Central memory CD8-positive, alpha-beta T cell (primary cell): ENCODE measurements around the gene DNAI1.

Experiments
- ATAC-seq: fragments of 150-1000 bp; cut with Tn5 transposase; replicated peaks from 2 replicates; pipeline ENCODE4 v1.10.0; 2022; ENCODE audit warnings: mild to moderate bottlenecking, moderate FRiP score, moderate number of reproducible peaks; ENCODE audit not compliant: poor library complexity, severe bottlenecking; ENCODE audit errors: extremely low read depth
- DNase-seq, 2 donors: peaks; one replicate each; pipeline ENCODE4 v3.0.0; 2021; ENCODE audit warnings: low spot score in 2 of 2
- H3K27ac Mint-ChIP-seq: one replicate; pipeline ENCODE4 v1.8.0; 2022; ENCODE audit warnings: low read depth, mild to moderate bottlenecking, moderate library complexity, mixed read lengths
- H3K27me3 Mint-ChIP-seq: one replicate; pipeline ENCODE4 v1.8.0; 2022; ENCODE audit warnings: mixed read lengths
- H3K36me3 Mint-ChIP-seq: one replicate; pipeline ENCODE4 v1.8.0; 2022; ENCODE audit warnings: mild to moderate bottlenecking, moderate library complexity, mixed read lengths; ENCODE audit not compliant: insufficient read depth
- H3K4me1 Mint-ChIP-seq: one replicate; pipeline ENCODE4 v1.8.0; 2022; ENCODE audit warnings: mixed read lengths
- H3K4me3 Mint-ChIP-seq: one replicate; pipeline ENCODE4 v1.8.0; 2022; ENCODE audit warnings: mild to moderate bottlenecking, moderate library complexity, mixed read lengths
- H3K9me3 Mint-ChIP-seq: one replicate; pipeline ENCODE4 v1.8.0; 2022; ENCODE audit warnings: mixed read lengths

The DNAI1 gene

GRCh38 chr9:34546102-34546833 lies 87.7 kb downstream of the DNAI1 start:
- Mint-ChIP-seq H3K4me3 (no peak overlapping the region), H3K4me1 (no peaks in the 10 kb centered on the region), H3K27me3 (peaks cover 28% of the 10 kb centered on the region), H3K27ac (no peak overlapping the region), H3K36me3 (no peaks in the 10 kb centered on the region), H3K9me3 (no peaks in the 10 kb centered on the region)
- ATAC-seq (no peak), DNase-seq (no peak)

GRCh38 chr9:34546834-34547827 lies 88.5 kb downstream of the DNAI1 start:
- H3K4me3 Mint-ChIP-seq = no peak overlapping the region
- no peaks in the 10 kb centered on the region for H3K36me3 Mint-ChIP-seq
- H3K9me3 Mint-ChIP-seq = no peaks in the 10 kb centered on the region
- H3K27ac Mint-ChIP-seq = no peak overlapping the region
- no peaks in the 10 kb centered on the region for H3K4me1 Mint-ChIP-seq
- peaks cover 28% of the 10 kb centered on the region for H3K27me3 Mint-ChIP-seq
- ATAC-seq (no peak), DNase-seq (no peak)

GRCh38 chr9:34547960-34548611 lies 89.5 kb downstream of the DNAI1 start:
- Mint-ChIP-seq H3K9me3 (no peaks in the 10 kb centered on the region), H3K4me1 (no peaks in the 10 kb centered on the region), H3K4me3 (no peak overlapping the region), H3K27me3 (peaks cover 35% of the 10 kb centered on the region), H3K27ac (no peak overlapping the region), H3K36me3 (no peaks in the 10 kb centered on the region)
- no peak for ATAC-seq
- DNase-seq = no peak

GRCh38 chr9:34549407-34549732 lies 90.8 kb downstream of the DNAI1 start:
- Mint-ChIP-seq H3K4me1 (no peaks in the 10 kb centered on the region), H3K27ac (no peak overlapping the region), H3K36me3 (no peaks in the 10 kb centered on the region), H3K9me3 (no peaks in the 10 kb centered on the region), H3K27me3 (peaks cover 38% of the 10 kb centered on the region), H3K4me3 (no peak overlapping the region)
- no peak for DNase-seq
- no peak for ATAC-seq

- H3K27me3 Mint-ChIP-seq = peaks cover 46% of the 10 kb centered on the region
- ATAC-seq (no peak), DNase-seq (no peak)
- no peak overlapping the region for H3K27ac Mint-ChIP-seq
- H3K36me3 Mint-ChIP-seq = no peaks in the 10 kb centered on the region
- H3K9me3 Mint-ChIP-seq = no peaks in the 10 kb centered on the region
- no peaks in the 10 kb centered on the region for H3K4me1 Mint-ChIP-seq
- no peak overlapping the region for H3K4me3 Mint-ChIP-seq
Observed at GRCh38 chr9:34550016-34550680, 91.5 kb downstream of the DNAI1 start.

GRCh38 chr9:34550681-34551270 lies 92.2 kb downstream of the DNAI1 start:
- Mint-ChIP-seq H3K27ac (no peak overlapping the region), H3K36me3 (no peaks in the 10 kb centered on the region), H3K4me3 (no peak overlapping the region), H3K27me3 (peaks cover 42% of the 10 kb centered on the region), H3K4me1 (no peaks in the 10 kb centered on the region), H3K9me3 (no peaks in the 10 kb centered on the region)
- no peak for ATAC-seq
- DNase-seq = no peak

- no peak overlapping the region for H3K4me3 Mint-ChIP-seq
- ATAC-seq (no peak), DNase-seq (no peak)
- H3K36me3 Mint-ChIP-seq = no peaks in the 10 kb centered on the region
- H3K27ac Mint-ChIP-seq = no peak overlapping the region
- no peaks in the 10 kb centered on the region for H3K4me1 Mint-ChIP-seq
- no peaks in the 10 kb centered on the region for H3K9me3 Mint-ChIP-seq
- H3K27me3 Mint-ChIP-seq = peaks cover 39% of the 10 kb centered on the region
Observed at GRCh38 chr9:34551751-34552605, 93.4 kb downstream of the DNAI1 start.

- H3K27ac Mint-ChIP-seq = no peak overlapping the region
- H3K36me3 Mint-ChIP-seq = no peaks in the 10 kb centered on the region
- H3K4me1 Mint-ChIP-seq = no peaks in the 10 kb centered on the region
- H3K27me3 Mint-ChIP-seq = peaks cover 39% of the 10 kb centered on the region
- no peak overlapping the region for H3K4me3 Mint-ChIP-seq
- no peaks in the 10 kb centered on the region for H3K9me3 Mint-ChIP-seq
- DNase-seq = no peak
- ATAC-seq = no peak
Observed at GRCh38 chr9:34552606-34552981, 94.0 kb downstream of the DNAI1 start.

GRCh38 chr9:34552986-34553385 lies 94.4 kb downstream of the DNAI1 start:
- Mint-ChIP-seq H3K36me3 (no peaks in the 10 kb centered on the region), H3K9me3 (no peaks in the 10 kb centered on the region), H3K4me3 (no peak overlapping the region), H3K4me1 (no peaks in the 10 kb centered on the region), H3K27me3 (peaks cover 39% of the 10 kb centered on the region), H3K27ac (no peak overlapping the region)
- no peak for DNase-seq
- no peak for ATAC-seq

- ATAC-seq = no peak
Observed at GRCh38 chr9:34553511-34554021, 95.0 kb downstream of the DNAI1 start.

GRCh38 chr9:34554211-34555001 lies 95.8 kb downstream of the DNAI1 start:
- Mint-ChIP-seq H3K4me3 (no peak overlapping the region), H3K27me3 (peaks cover 47% of the 10 kb centered on the region), H3K27ac (peak overlapping the region; percentile 3), H3K4me1 (no peaks in the 10 kb centered on the region), H3K9me3 (no peaks in the 10 kb centered on the region), H3K36me3 (no peaks in the 10 kb centered on the region)
- no peak for DNase-seq
- no peak for ATAC-seq

More at GRCh38 chr9:34553511-34554021, 95.0 kb downstream of the DNAI1 start:
- DNase-seq = no peak
- H3K4me3 Mint-ChIP-seq = no peak overlapping the region
- H3K9me3 Mint-ChIP-seq = no peaks in the 10 kb centered on the region
- H3K4me1 Mint-ChIP-seq = no peaks in the 10 kb centered on the region
- H3K27me3 Mint-ChIP-seq = peaks cover 39% of the 10 kb centered on the region
- H3K36me3 Mint-ChIP-seq = no peaks in the 10 kb centered on the region
- H3K27ac Mint-ChIP-seq = no peak overlapping the region
